ENCODE measurements around the gene FAM149A. TPM values are rescaled to one million over a fixed set of nuclear protein-coding genes. Genes with fewer than 3 reads are reported as not detected.

Gene FAM149A
- total RNA-seq, 1 donor from 2014 or later = 13.6 TPM

GRCh38 chr4:186196063-186196462 is 91.6 kb downstream of the FAM149A start:
- Mint-ChIP-seq H3K4me3 (no peak overlapping the region), H3K9me3 (no peaks in the 10 kb centered on the region), H3K4me1 (peaks cover 10% of the 10 kb centered on the region), H3K27ac (no peak overlapping the region), H3K36me3 (peaks cover 8% of the 10 kb centered on the region), H3K27me3 (ENCODE audit: low read depth) (peaks cover 7% of the 10 kb centered on the region)
- DNase-seq (ENCODE audit: low spot score in 2 of 2, unreplicated experiment in 2 of 2) = no peak
- no peak for TF ChIP-seq CTCF (IDR thresholded peaks at IDR 0.05; ENCODE audit: unreplicated experiment)

- no peak for DNase-seq (ENCODE audit: low spot score in 2 of 2, unreplicated experiment in 2 of 2)
- H3K27ac Mint-ChIP-seq = no peak overlapping the region
- peaks cover 6% of the 10 kb centered on the region for H3K36me3 Mint-ChIP-seq
- no peak overlapping the region for H3K4me3 Mint-ChIP-seq
- no peaks in the 10 kb centered on the region for H3K9me3 Mint-ChIP-seq
- H3K27me3 Mint-ChIP-seq (ENCODE audit: low read depth) = no peaks in the 10 kb centered on the region
- H3K4me1 Mint-ChIP-seq = peaks cover 12% of the 10 kb centered on the region
- TF ChIP-seq CTCF (IDR thresholded peaks at IDR 0.05; ENCODE audit: unreplicated experiment) = no peak
Observed at GRCh38 chr4:186200516-186200915, 96.0 kb downstream of the FAM149A start.

- no peak for DNase-seq (ENCODE audit: low spot score in 2 of 2, unreplicated experiment in 2 of 2)
- Mint-ChIP-seq H3K4me3 (no peak overlapping the region), H3K36me3 (peaks cover 4% of the 10 kb centered on the region), H3K27me3 (ENCODE audit: low read depth) (no peaks in the 10 kb centered on the region), H3K4me1 (peaks cover 12% of the 10 kb centered on the region), H3K27ac (no peak overlapping the region), H3K9me3 (no peaks in the 10 kb centered on the region)
- TF ChIP-seq CTCF (IDR thresholded peaks at IDR 0.05; ENCODE audit: unreplicated experiment) = no peak
Observed at GRCh38 chr4:186201010-186201409, 96.5 kb downstream of the FAM149A start.

- peaks cover 12% of the 10 kb centered on the region for H3K4me1 Mint-ChIP-seq
- TF ChIP-seq CTCF (IDR thresholded peaks at IDR 0.05; ENCODE audit: unreplicated experiment) = peak; percentile 42
- no peak for DNase-seq (ENCODE audit: low spot score in 2 of 2, unreplicated experiment in 2 of 2)
- no peak overlapping the region for H3K27ac Mint-ChIP-seq
- no peaks in the 10 kb centered on the region for H3K36me3 Mint-ChIP-seq
- no peak overlapping the region for H3K4me3 Mint-ChIP-seq
- H3K27me3 Mint-ChIP-seq (ENCODE audit: low read depth) = no peaks in the 10 kb centered on the region
- H3K9me3 Mint-ChIP-seq = no peaks in the 10 kb centered on the region
Observed at GRCh38 chr4:186201535-186202230, 97.2 kb downstream of the FAM149A start.

GRCh38 chr4:186202490-186203140 is 98.1 kb downstream of the FAM149A start:
- Mint-ChIP-seq H3K36me3 (no peaks in the 10 kb centered on the region), H3K27ac (no peak overlapping the region), H3K4me3 (no peak overlapping the region), H3K9me3 (no peaks in the 10 kb centered on the region), H3K4me1 (peaks cover 12% of the 10 kb centered on the region), H3K27me3 (ENCODE audit: low read depth) (no peaks in the 10 kb centered on the region)
- DNase-seq (ENCODE audit: low spot score in 2 of 2, unreplicated experiment in 2 of 2) = no peak
- TF ChIP-seq CTCF (IDR thresholded peaks at IDR 0.05; ENCODE audit: unreplicated experiment) = no peak
